Measurements from ENCODE around the gene TMEM45B.
"Not testable (repeated sequence)": the region's sequence is repeated elsewhere in the genome, so short reads cannot be mapped to it uniquely, and the experiment has no call there.

The TMEM45B gene

DNA sequence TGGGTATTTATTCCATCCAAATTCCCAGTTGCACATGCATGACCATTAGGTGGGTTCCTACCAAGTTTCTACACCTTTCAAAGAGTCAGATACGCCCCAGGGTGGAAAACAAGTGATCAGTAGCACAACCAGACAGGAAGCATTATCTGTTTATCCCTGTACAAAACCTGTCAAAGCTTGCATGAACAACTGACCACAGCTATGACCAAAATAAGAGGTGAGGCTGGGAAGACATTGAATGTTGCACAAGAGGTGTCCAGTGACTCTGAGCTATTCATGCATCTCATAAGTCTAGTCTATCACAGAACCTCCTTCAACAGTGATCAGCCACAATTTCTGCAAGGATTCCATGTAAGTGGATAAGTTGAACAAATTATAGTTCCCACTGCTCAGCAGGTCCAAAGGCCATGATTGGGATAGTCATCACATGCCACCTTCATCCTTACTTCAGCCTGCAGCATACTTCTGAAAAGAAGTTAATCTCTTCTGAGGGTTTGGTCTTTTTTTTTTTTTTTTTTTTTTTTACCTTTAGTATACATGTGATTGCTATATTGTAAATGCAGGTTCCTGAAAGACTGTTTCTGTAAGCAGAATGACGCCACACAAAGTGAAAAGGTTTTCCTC, 28.0 kb upstream of the TMEM45B start:
- H3K4me3 ChIP-seq (ENCODE audit: low read depth, low read length) = no peak overlapping the region
- no peak overlapping the region for H3K9ac ChIP-seq (ENCODE audit: low read depth, low read length)
- no peaks in the 10 kb centered on the region for H3K36me3 ChIP-seq (ENCODE audit: control insufficient read depth, insufficient read depth, low read length)
- no peaks in the 10 kb centered on the region for H3K4me1 ChIP-seq (ENCODE audit: control insufficient read depth, insufficient read depth, low read length)
- H3K9me3 ChIP-seq (ENCODE audit: control insufficient read depth, insufficient read depth, low read length) = no peaks in the 10 kb centered on the region
- H3K27me3 ChIP-seq (ENCODE audit: control insufficient read depth, insufficient read depth, low read length) = no peaks in the 10 kb centered on the region

DNA sequence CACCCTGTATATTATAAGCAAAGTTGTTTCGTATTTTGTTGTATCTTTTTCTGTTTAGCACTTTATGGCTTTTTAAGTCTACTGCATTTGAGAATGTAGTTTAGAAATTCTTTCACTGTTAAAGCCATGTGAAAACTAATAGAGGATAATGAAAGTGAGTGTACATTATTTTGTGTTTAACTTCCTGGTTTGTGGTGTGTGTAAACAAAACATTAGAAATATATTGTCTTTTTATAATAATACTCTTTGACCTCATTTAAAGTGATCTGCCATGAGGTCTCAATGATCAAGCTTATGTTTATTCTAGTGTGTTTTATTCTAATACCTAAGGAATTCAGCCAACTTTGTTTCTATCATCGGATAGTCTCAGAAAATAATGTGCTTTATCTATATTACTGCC, 27.4 kb upstream of the TMEM45B start:
- H3K9me3 ChIP-seq (ENCODE audit: control insufficient read depth, insufficient read depth, low read length) = no peaks in the 10 kb centered on the region
- no peaks in the 10 kb centered on the region for H3K36me3 ChIP-seq (ENCODE audit: control insufficient read depth, insufficient read depth, low read length)
- H3K4me1 ChIP-seq (ENCODE audit: control insufficient read depth, insufficient read depth, low read length) = no peaks in the 10 kb centered on the region
- no peak overlapping the region for H3K9ac ChIP-seq (ENCODE audit: low read depth, low read length)
- H3K27me3 ChIP-seq (ENCODE audit: control insufficient read depth, insufficient read depth, low read length) = no peaks in the 10 kb centered on the region
- H3K4me3 ChIP-seq (ENCODE audit: low read depth, low read length) = no peak overlapping the region

DNA sequence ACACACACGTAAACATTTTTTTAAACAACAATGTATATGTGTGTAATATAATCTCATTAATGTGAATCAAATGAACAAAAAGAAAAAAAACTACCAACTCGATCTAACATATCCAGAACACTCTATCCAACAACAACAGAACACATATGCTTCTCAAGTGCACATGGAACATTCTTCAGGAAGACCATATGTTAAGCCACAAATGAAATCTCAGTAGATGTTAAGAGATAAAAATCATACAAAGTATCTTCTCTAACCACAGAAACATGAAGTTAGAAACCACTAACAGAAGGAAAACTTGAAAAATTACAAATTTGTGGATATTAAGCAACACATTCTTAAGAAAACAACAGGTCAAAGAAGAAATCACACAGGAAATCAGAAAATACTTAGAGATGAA, 25.5 kb upstream of the TMEM45B start:
- H3K4me3 ChIP-seq (ENCODE audit: low read depth, low read length) = no peak overlapping the region
- H3K27me3 ChIP-seq (ENCODE audit: control insufficient read depth, insufficient read depth, low read length) = no peaks in the 10 kb centered on the region
- H3K9me3 ChIP-seq (ENCODE audit: control insufficient read depth, insufficient read depth, low read length) = peaks cover 3% of the 10 kb centered on the region
- H3K4me1 ChIP-seq (ENCODE audit: control insufficient read depth, insufficient read depth, low read length) = no peaks in the 10 kb centered on the region
- H3K9ac ChIP-seq (ENCODE audit: low read depth, low read length) = no peak overlapping the region
- H3K36me3 ChIP-seq (ENCODE audit: control insufficient read depth, insufficient read depth, low read length) = no peaks in the 10 kb centered on the region

DNA sequence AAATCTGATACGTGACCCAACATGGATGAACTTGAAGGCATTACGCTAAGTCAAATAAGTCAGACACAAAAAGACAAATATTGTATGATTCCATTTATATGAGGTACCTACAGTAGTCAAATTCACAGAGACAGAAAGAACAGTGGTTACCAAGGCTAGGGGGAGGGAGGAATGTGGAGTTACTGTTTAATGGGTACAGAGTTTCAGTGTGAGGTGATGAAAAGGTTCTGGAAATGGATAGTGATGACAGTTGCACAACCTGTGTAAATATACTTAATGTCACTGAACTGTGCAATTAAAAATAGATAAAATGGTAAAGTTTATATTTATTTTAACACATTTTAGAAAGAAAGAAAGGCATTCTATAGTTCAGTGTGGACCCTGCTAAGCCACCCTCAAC, 24.1 kb upstream of the TMEM45B start:
- no peaks in the 10 kb centered on the region for H3K27me3 ChIP-seq (ENCODE audit: control insufficient read depth, insufficient read depth, low read length)
- peaks cover 3% of the 10 kb centered on the region for H3K9me3 ChIP-seq (ENCODE audit: control insufficient read depth, insufficient read depth, low read length)
- no peak overlapping the region for H3K9ac ChIP-seq (ENCODE audit: low read depth, low read length)
- H3K36me3 ChIP-seq (ENCODE audit: control insufficient read depth, insufficient read depth, low read length) = no peaks in the 10 kb centered on the region
- H3K4me1 ChIP-seq (ENCODE audit: control insufficient read depth, insufficient read depth, low read length) = no peaks in the 10 kb centered on the region
- no peak overlapping the region for H3K4me3 ChIP-seq (ENCODE audit: low read depth, low read length)

DNA sequence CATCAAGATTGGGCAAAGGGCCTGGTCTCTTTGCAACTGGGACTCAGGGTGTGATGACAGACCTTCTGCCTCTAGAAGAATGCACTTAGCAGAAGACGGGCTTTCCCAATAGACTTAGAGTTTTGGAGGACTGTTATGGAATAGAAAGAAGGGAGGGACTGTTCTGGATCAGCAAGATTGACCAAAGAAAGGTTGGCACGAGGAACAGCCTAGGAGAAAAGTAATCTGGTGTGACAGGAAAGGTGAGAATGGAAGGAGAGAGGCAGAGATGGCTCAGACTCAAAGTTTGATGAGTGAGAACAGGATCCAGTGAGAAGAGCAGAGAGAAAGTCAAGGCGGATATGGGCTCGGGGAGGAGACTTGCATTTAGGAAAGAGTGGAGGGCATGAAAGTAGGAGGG, 23.0 kb upstream of the TMEM45B start:
- Histone ChIP-seq H3K9me3 (ENCODE audit: control insufficient read depth, insufficient read depth, low read length) (peaks cover 3% of the 10 kb centered on the region), H3K9ac (ENCODE audit: low read depth, low read length) (no peak overlapping the region), H3K27me3 (ENCODE audit: control insufficient read depth, insufficient read depth, low read length) (no peaks in the 10 kb centered on the region), H3K4me3 (ENCODE audit: low read depth, low read length) (no peak overlapping the region), H3K36me3 (ENCODE audit: control insufficient read depth, insufficient read depth, low read length) (no peaks in the 10 kb centered on the region), H3K4me1 (ENCODE audit: control insufficient read depth, insufficient read depth, low read length) (no peaks in the 10 kb centered on the region)

DNA sequence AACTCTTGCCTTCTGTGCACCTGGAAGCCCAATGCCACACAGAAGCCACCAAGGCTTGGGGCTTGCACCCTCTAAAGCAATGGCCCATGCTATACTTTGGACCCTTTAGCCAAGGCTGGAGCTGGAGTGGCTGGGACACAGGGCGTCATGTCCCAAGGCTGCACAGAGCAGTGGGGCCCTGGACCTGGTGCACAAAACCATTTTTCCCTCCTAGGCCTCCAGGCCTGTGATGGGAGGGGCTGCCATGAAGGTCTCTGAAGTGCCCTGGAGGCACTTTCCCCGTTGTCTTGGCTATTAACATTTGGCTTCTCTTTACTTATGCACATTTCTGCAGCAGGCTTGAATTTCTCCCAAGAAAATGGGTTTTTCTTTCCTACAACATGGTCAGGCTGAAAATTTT, 20.6 kb upstream of the TMEM45B start:
- H3K4me3 ChIP-seq (ENCODE audit: low read depth, low read length) = no peak overlapping the region
- H3K9ac ChIP-seq (ENCODE audit: low read depth, low read length) = no peak overlapping the region
- no peaks in the 10 kb centered on the region for H3K4me1 ChIP-seq (ENCODE audit: control insufficient read depth, insufficient read depth, low read length)
- no peaks in the 10 kb centered on the region for H3K36me3 ChIP-seq (ENCODE audit: control insufficient read depth, insufficient read depth, low read length)
- peaks cover 3% of the 10 kb centered on the region for H3K9me3 ChIP-seq (ENCODE audit: control insufficient read depth, insufficient read depth, low read length)
- no peaks in the 10 kb centered on the region for H3K27me3 ChIP-seq (ENCODE audit: control insufficient read depth, insufficient read depth, low read length)

DNA sequence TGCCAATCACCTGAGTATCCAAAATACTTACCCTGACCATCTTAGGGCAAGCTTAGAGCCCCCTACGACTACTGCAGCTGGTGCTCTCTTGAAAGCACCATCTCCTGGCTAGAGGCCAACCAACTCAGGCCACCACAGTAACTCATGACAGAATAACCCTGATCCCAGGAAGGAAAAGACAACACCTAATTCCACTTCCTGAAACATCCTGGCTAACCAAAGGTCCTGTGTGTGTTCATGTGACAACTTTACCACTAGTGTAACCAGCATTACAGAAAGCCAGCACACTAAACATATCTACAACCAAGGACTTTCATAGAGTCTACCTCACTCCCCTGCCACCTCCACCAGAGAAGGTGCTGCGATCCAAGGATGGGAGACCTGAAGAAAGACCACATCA, 17.4 kb upstream of the TMEM45B start:
- Histone ChIP-seq H3K9me3 (ENCODE audit: control insufficient read depth, insufficient read depth, low read length) (peaks cover 3% of the 10 kb centered on the region), H3K4me3 (ENCODE audit: low read depth, low read length) (no peak overlapping the region), H3K27me3 (ENCODE audit: control insufficient read depth, insufficient read depth, low read length) (no peaks in the 10 kb centered on the region), H3K9ac (ENCODE audit: low read depth, low read length) (no peak overlapping the region), H3K4me1 (ENCODE audit: control insufficient read depth, insufficient read depth, low read length) (no peaks in the 10 kb centered on the region), H3K36me3 (ENCODE audit: control insufficient read depth, insufficient read depth, low read length) (no peaks in the 10 kb centered on the region)

DNA sequence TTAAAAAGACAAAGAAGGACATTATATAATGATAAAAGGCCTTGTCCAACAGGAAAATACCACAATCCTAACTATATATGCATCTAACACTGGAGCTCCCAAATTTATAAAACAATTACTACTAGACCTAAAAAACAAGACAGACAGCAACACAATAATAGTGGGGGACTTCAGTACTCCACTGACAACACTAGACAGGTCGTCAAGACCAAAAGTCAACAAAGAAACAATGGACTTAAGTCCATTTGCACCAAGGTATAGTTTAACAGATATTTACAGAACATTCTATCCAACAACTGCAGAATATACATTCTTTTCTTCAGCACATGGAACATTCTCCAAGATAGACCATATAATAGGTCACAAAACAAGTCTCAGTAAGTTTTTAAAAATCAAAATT, 15.5 kb upstream of the TMEM45B start:
- H3K4me3 ChIP-seq (ENCODE audit: low read depth, low read length); H3K4me1 ChIP-seq (ENCODE audit: control insufficient read depth, insufficient read depth, low read length); H3K36me3 ChIP-seq (ENCODE audit: control insufficient read depth, insufficient read depth, low read length); H3K9me3 ChIP-seq (ENCODE audit: control insufficient read depth, insufficient read depth, low read length); H3K9ac ChIP-seq (ENCODE audit: low read depth, low read length); H3K27me3 ChIP-seq (ENCODE audit: control insufficient read depth, insufficient read depth, low read length): not testable (repeated sequence)

DNA sequence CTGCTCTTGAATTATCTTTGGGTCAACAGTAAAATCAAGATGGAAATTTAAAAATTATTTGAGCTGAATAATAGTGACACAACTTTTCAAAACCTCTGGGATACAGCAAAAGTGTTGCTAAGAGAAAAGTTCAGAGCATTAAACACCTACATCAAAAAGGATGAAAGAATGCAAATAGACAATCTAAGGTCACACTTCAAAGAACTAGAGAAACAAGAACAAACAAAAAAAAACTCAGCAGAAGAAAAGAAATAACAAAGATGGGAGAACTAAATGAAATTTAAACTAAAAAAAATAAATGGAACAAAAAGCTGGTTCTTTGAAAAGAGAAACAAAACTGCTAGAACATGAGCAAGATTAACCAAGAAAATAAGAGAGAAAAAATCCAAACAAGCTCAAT, 15.0 kb upstream of the TMEM45B start:
- Histone ChIP-seq H3K9me3 (ENCODE audit: control insufficient read depth, insufficient read depth, low read length) (no peaks in the 10 kb centered on the region), H3K36me3 (ENCODE audit: control insufficient read depth, insufficient read depth, low read length) (no peaks in the 10 kb centered on the region), H3K27me3 (ENCODE audit: control insufficient read depth, insufficient read depth, low read length) (no peaks in the 10 kb centered on the region), H3K4me3 (ENCODE audit: low read depth, low read length) (no peak overlapping the region), H3K4me1 (ENCODE audit: control insufficient read depth, insufficient read depth, low read length) (no peaks in the 10 kb centered on the region), H3K9ac (ENCODE audit: low read depth, low read length) (no peak overlapping the region)

DNA sequence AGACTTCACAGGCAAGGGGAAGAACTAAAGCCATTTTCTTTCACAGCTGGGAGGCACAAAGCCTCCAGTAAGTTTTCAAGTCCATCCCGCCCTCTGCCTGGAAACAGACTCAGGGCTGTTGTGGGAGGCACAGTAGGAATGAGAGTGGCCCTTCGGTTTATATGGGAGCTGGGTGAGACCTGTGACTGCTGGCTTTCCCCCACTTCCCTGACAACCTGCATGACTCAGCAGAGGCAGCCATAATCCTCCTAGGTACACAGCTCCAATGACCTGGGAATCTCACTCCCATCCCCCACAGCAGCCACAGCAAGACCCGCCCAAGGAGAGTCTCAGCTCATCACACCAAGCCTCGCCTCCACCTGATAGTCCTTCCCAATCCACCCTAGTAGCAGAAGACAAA, 12.1 kb upstream of the TMEM45B start:
- Histone ChIP-seq H3K9ac (ENCODE audit: low read depth, low read length) (no peak overlapping the region), H3K4me1 (ENCODE audit: control insufficient read depth, insufficient read depth, low read length) (no peaks in the 10 kb centered on the region), H3K36me3 (ENCODE audit: control insufficient read depth, insufficient read depth, low read length) (no peaks in the 10 kb centered on the region), H3K9me3 (ENCODE audit: control insufficient read depth, insufficient read depth, low read length) (no peaks in the 10 kb centered on the region), H3K27me3 (ENCODE audit: control insufficient read depth, insufficient read depth, low read length) (no peaks in the 10 kb centered on the region), H3K4me3 (ENCODE audit: low read depth, low read length) (no peak overlapping the region)

DNA sequence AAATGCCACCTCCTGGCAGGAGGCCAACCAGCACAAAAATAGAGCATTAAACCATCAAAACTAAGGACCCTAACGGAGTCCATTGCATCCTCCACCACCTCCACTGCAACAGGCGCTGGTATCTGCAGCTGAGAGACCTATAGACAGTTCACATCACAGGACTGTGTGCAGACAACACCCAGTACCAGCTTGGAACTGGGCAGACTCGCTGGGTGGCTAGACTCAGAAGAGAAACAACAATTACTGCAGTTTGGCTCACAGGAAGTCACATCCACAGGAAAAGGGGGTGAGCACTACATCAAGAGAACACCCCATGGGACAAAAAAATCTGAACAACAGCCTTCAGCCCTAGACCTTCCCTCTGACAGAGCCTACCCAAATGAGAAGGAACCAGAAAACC, 11.6 kb upstream of the TMEM45B start:
- no peaks in the 10 kb centered on the region for H3K36me3 ChIP-seq (ENCODE audit: control insufficient read depth, insufficient read depth, low read length)
- H3K9ac ChIP-seq (ENCODE audit: low read depth, low read length) = no peak overlapping the region
- H3K4me3 ChIP-seq (ENCODE audit: low read depth, low read length) = no peak overlapping the region
- H3K9me3 ChIP-seq (ENCODE audit: control insufficient read depth, insufficient read depth, low read length) = no peaks in the 10 kb centered on the region
- H3K4me1 ChIP-seq (ENCODE audit: control insufficient read depth, insufficient read depth, low read length) = no peaks in the 10 kb centered on the region
- H3K27me3 ChIP-seq (ENCODE audit: control insufficient read depth, insufficient read depth, low read length) = no peaks in the 10 kb centered on the region

DNA sequence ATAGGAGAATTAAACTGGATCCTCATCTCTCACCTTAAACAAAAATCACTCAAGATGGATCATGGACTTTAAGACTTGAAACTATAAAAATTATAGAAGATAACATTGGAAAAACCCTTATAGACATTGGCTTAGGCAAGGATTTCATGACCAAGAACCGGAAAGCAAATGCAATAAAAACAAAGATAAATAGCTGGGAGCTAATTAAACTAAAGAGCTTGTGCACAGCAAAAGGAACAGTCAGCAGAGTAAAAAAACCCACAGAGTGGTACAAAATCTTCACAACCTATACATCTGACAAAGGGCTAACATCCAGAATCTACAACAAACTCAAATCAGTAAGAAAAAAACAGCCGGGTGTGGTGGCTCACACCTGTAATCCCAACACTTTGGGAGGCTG, 7.4 kb upstream of the TMEM45B start:
- H3K9ac ChIP-seq (ENCODE audit: low read depth, low read length); H3K4me3 ChIP-seq (ENCODE audit: low read depth, low read length); H3K4me1 ChIP-seq (ENCODE audit: control insufficient read depth, insufficient read depth, low read length); H3K27me3 ChIP-seq (ENCODE audit: control insufficient read depth, insufficient read depth, low read length); H3K9me3 ChIP-seq (ENCODE audit: control insufficient read depth, insufficient read depth, low read length); H3K36me3 ChIP-seq (ENCODE audit: control insufficient read depth, insufficient read depth, low read length): not testable (repeated sequence)

All from iPS-15b (cell line).